GM15510 (cell line): ENCODE data around the gene CNTN5.

Experiments
- POLR2A ChIP-seq: IDR thresholded peaks from 3 replicates; pipeline ENCODE4 v1.6.1; 2011; ENCODE audit warnings: borderline replicate concordance; ENCODE audit not compliant: insufficient read length; ENCODE audit errors: extremely low read depth

The CNTN5 gene

DNA sequence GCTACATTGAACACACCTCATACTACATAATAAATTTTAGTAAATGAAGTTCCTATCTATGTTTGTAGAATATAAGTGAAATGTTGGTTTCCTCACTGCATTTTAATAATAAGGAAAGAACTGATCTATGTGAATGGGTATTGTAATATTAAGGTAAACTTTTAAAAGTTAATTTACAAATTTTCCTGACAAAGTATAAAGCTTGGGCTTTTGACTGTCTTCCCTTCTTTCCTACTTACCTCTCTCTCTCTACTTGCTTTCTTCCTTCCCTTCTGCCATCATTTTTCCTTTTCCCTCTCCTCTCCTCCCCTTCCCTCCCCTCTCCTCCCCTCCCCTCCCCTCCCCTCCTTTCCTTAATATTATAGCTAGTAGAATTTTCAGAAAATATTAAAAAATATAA is 798.2 kb downstream of the CNTN5 start:
- no peak for TF ChIP-seq POLR2A

DNA sequence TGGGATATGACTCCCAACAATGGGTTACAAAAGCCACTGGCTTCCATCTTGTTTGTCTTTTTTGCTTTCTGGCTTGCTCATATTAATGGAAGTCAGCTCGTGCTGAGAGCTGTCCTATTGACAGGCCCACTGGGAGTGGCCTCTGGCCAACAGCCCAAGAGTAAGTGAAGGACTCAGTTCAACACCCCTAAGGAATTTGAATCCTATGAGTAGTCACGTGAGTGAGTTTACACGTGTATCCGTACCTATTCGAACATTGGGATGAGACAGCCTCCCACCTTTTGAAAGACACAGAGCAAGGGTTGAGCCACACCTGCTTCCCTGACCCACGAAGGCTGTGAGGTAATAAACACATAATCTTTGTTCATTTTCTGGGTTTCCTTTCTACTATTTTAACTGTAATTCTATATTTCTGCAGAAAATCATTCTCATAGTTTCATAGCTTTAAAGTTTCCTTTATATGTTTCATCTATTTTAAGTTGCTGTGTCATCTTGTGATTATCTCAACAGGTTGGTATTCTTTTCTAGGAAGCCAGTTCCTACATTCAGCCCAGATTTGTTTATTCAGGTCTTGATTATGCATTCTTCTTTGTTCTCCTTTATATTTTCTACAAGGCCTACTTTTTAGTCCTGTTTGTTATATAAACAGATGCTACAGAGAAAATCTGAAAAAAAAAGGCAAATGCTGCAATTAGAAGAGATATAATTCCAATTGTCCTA is 802.3 kb downstream of the CNTN5 start:
- no peak for TF ChIP-seq POLR2A

DNA sequence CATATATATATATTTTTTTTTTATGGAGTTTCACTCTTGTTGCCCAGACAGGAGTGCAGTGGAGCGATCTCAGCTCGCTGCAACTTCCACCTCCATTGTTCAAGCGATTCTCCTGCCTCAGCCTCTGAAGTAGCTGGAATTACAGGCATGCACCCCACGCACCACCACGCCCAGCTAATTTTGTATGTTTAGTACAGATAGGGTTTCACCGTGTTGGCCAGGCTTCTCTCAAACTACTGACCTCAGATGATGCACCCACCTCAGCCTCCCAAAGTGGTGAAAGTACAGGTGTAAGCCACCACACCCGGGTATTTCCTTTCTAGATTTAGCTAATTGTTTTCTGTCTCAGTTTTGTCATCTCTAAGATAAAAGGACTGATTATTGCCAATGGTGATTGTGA is 821.1 kb downstream of the CNTN5 start:
- TF ChIP-seq POLR2A: no peak

DNA sequence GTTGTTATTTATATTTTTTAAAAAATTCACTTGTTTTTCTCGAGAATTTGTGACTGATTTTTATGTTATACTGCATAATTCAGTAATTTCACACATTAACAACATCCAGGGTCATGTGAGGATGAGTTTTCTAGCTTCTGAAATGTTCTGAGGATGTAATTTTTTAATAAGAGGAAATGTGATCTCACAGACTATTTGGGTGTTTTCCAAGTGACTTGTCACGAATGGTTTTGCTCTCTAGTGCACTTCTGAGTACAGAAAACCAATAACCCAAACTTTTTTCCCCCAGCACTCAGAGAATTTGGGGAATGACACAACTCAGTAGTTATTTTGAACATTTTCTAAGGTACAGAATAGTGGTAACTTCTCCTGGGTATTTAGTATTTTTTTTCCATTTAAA is 845.2 kb downstream of the CNTN5 start:
- TF ChIP-seq POLR2A: no peak

DNA sequence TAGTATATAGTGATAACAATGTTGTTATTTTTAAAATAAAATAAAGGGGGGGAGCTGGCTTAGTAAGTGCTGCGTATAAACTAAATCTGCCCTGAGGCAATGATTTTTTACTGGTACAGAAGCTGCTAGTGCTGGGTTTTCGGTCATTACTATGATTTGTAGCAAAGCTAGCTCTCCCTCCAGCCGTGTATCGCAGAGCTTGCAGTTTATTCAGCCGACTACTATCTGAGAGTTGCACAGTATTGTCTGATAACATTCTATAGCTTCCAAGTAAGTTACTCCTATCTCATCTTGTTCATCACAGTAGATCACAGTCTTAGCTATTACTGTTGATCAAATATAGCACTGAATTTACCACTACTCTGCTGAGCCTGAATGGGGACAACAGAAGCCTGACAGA is 860.9 kb downstream of the CNTN5 start:
- no peak for TF ChIP-seq POLR2A

DNA sequence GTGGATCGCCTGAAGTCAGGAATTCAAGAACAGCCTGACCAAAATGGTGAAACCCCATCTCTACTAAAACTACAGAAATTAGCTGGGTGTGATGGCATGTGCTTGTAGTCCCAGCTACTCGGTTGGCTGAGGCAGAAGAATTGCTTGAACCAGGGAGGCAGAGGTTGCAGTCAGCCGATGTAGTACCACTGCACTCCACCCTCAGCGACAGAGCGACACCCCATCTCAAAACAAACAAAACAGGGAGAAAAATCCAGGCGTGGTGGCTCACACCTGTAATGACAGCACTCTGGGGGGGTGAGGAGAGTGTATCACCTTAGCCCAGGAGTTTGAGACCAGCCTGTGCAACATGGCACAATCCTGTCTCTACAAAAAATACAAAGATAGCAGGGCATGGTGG is 864.0 kb downstream of the CNTN5 start:
- no peak for TF ChIP-seq POLR2A

DNA sequence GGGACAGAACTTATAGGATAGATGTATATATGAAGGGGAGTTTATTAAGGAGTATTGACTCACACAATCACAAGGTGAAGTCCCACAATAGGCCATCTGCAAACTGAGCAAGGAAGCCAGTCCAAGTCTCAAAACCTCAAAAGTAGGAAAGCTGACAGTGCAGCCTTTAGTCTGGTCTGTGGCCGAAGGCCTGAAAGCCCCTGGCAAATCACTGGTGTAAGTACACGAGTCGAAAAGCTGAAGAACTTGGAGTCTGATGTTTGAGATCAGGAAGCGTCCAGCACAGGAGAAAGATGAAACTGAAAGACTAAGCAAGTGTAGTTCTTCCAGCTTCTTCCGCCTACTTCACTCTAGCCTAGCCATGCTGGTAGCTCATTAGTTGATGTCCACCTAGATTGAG is 866.7 kb downstream of the CNTN5 start:
- TF ChIP-seq POLR2A: no peak

DNA sequence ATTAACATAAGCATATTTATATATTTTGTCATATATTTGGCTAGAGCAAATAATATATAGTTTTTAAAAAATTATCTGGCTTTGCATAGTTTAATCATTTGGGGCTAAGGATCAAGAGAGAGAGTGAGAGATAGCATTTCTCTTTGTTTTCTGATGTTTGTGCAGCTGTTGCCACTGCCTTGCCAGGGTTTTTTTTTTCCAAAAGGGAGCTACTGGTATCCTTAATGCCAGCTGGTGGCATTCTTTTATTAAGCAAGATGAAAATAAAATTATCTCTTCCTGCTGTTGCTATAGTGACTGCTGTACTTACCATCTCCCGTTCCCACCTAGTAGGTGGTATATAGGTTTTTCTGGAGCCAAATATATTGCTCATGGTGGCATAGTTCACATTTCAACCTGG is 873.1 kb downstream of the CNTN5 start:
- no peak for TF ChIP-seq POLR2A

DNA sequence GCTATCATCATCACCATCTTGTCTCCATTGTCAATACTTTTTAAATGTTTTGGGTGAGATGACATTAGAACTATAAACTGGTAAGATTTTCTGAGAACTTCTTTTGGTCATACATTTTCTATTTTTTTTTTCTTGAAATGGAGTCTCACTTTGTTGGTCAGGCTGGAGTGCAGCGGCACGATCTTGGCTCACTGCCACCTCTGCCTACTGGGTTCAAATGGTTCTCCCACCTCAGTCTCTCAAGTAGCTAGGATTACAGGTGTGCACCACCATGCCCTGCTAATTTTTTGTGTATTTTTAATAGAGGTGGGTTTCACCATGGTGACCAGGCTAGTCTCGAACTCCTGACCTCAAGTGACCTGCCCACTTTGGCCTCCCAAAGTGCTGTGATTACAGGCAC is 880.4 kb downstream of the CNTN5 start:
- no peak for TF ChIP-seq POLR2A

DNA sequence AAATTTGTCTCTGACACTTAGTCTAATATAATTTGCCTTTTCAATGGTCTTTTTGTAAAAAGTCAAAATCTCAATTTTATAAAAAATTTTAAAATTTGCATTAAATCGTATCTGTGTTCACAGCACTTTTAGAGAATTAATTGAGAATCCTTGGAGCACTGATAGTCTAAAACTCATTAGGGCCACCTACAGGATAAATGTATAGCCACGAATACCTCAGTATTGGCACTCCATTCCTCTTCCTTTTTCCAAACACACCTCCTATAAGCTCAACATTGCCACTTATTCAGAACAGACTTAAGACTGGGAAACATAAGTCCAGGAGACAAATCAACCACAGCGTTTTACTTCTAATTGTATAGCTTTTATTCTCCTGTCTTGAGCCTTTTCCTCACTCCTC is 890.4 kb downstream of the CNTN5 start:
- no peak for TF ChIP-seq POLR2A

DNA sequence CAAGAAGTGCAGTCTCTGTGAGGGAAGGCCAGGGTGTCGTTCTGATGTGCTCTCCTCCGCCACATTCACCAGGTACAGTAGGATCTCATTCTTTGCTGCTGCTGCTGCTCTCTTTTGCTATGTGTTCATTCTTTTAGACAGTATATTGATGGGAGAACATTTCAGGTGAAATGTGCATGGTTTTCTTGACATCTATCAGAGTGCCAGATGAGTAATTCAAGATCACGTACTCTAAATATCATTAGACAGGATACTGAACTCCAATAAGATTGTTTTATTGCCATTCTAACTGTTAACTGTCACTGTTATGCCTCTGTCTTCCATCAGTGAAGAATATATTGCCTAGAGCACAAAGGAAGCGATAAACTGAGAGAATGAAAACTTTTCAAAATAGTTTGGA is 895.3 kb downstream of the CNTN5 start:
- no peak for TF ChIP-seq POLR2A

DNA sequence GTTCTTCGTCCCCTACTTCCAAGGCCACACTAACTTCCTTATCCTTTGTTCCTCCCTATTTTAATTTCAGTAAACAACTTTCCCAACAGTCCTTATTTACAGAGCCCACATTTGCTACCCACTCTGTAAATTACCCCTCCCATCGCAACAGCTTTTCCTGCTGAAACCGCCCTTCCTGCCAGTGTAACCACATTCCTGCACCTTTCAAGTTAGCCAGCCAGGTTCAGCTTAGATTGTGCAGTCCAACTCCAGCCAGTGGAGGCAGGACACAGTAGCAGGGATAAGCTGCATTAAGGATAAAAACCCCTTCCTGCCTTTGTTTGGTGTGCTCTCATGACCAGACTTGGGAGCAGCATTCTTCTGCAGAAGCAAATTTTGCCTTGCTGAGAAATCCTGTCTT is 898.0 kb downstream of the CNTN5 start:
- no peak for TF ChIP-seq POLR2A

DNA sequence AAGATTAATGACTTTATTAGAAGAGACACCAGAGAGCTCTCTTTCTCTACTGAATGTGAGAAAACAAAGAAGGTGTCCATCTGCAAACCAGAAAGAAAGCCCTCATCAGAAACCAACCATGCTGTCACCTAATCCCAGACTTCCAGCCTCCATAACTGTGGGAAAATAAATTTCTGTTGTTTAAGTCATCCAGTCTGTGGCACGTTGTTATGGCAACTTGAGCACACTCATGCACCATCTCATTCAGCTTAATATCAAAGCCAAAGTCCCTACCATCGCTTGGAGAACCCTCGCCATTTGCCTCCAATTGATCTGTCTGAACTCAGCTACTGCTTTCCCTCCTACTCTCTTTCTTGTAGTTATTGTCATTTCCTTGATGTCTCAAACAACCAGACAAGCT is 900.2 kb downstream of the CNTN5 start:
- no peak for TF ChIP-seq POLR2A

DNA sequence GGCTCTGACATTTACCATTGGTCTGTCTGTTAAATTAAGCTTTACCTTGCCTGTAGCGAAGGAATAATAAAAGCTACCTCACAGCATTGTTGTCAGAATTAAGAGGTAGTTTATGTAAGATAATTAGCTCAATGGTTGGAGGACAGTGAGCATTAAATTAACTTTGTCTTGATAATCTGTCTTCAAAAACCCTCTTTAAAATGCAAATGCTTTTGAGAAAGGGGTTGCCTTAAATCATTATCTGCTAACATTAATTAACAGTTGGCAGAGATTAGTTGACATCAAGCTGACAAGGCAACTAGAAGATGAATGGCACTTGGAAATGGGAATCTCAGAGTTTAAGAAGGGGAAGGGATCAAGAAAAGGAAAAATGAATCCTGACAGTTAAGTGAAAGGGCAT is 905.2 kb downstream of the CNTN5 start:
- no peak for TF ChIP-seq POLR2A

DNA sequence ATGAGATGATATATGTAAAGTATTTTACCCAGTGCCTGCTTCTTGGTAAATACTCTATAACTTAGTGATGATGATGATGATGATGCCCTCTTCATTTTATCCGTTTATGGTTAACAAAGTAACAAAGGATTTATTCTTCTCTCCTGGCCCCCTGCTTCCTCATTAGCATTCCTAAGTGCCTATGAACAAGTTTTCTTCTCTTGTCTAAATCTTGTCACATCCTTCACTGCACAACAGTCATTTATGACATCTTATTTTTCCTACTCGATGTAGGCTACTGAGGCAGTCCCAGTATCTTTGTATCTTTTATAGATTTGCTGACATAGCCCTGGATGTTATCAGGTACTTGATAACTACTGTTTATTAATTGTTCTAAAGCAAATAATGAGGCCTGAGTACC is 911.9 kb downstream of the CNTN5 start:
- TF ChIP-seq POLR2A: no peak

DNA sequence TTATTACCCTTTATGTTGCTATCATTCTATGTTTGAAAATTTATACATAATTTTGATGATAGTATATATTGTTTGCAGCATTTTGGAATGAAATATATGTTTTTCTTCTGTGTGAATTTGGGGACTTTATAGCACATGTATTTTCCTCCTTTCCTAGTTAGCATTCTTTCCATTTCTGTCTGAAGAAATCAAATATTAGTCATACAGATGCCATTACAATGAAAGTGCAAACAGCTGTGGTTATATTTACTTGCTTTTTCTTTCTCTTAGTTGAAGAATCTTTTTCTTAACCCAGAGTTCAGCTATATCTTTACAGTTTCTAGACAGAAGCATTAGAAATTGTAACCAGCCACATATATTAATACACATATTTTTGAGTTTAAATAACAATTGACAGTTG is 913.3 kb downstream of the CNTN5 start:
- no peak for TF ChIP-seq POLR2A

DNA sequence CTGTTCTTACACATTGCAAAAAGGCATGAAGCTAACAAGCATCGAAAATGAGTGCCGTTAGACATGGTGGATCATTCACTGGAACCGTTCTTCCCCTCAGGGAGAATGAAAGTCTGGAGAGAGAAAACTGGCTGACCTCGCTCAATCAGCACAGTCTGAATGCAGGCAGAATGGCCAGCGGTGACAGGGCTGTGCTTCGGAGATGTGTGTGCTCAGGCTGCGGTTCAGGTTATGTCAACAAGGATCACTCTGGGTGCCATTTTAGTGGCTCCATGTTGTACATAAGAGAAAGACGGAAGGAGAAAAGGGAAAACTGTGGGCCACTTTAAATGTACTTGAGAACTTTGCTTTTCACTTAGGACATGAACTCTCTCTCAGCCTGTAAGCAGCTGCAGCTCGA is 916.6 kb downstream of the CNTN5 start:
- TF ChIP-seq POLR2A: no peak
